ENCODE results near the gene FBP1.

Gene FBP1

GRCh38 chr9:94643741-94644140 is 4.4 kb upstream of the FBP1 start:
- no peak for TF ChIP-seq GATA2 (IDR thresholded peaks at IDR 0.05; ENCODE audit: low read depth, low read length)
- no peak for TF ChIP-seq GATA3 (IDR thresholded peaks at IDR 0.05; ENCODE audit: low read depth, low read length)

GRCh38 chr9:94643176-94643575 is 3.9 kb upstream of the FBP1 start:
- no peak for TF ChIP-seq GATA3 (IDR thresholded peaks at IDR 0.05; ENCODE audit: low read depth, low read length)
- TF ChIP-seq GATA2 (IDR thresholded peaks at IDR 0.05; ENCODE audit: low read depth, low read length) = no peak

- TF ChIP-seq GATA3 (IDR thresholded peaks at IDR 0.05; ENCODE audit: low read depth, low read length) = no peak
- no peak for TF ChIP-seq GATA2 (IDR thresholded peaks at IDR 0.05; ENCODE audit: low read depth, low read length)
Observed at GRCh38 chr9:94642501-94642900, 3.2 kb upstream of the FBP1 start.

- no peak for TF ChIP-seq GATA2 (IDR thresholded peaks at IDR 0.05; ENCODE audit: low read depth, low read length)
- TF ChIP-seq GATA3 (IDR thresholded peaks at IDR 0.05; ENCODE audit: low read depth, low read length) = no peak
Observed at GRCh38 chr9:94639999-94640376, 670 bp upstream of the FBP1 start.

- TF ChIP-seq GATA3 (IDR thresholded peaks at IDR 0.05; ENCODE audit: low read depth, low read length) (no peak), GATA2 (IDR thresholded peaks at IDR 0.05; ENCODE audit: low read depth, low read length) (no peak)
Observed at GRCh38 chr9:94638335-94639060, 820 bp downstream of the FBP1 start.

GRCh38 chr9:94632737-94633136 is 6.6 kb downstream of the FBP1 start:
- TF ChIP-seq GATA2 (IDR thresholded peaks at IDR 0.05; ENCODE audit: low read depth, low read length) = no peak
- no peak for TF ChIP-seq GATA3 (IDR thresholded peaks at IDR 0.05; ENCODE audit: low read depth, low read length)

GRCh38 chr9:94631599-94631998 is 7.7 kb downstream of the FBP1 start:
- TF ChIP-seq GATA2 (IDR thresholded peaks at IDR 0.05; ENCODE audit: low read depth, low read length) (no peak), GATA3 (IDR thresholded peaks at IDR 0.05; ENCODE audit: low read depth, low read length) (no peak)

GRCh38 chr9:94630833-94631232 is 8.5 kb downstream of the FBP1 start:
- no peak for TF ChIP-seq GATA3 (IDR thresholded peaks at IDR 0.05; ENCODE audit: low read depth, low read length)
- TF ChIP-seq GATA2 (IDR thresholded peaks at IDR 0.05; ENCODE audit: low read depth, low read length) = no peak

- TF ChIP-seq GATA2 (IDR thresholded peaks at IDR 0.05; ENCODE audit: low read depth, low read length) (no peak), GATA3 (IDR thresholded peaks at IDR 0.05; ENCODE audit: low read depth, low read length) (no peak)
Observed at GRCh38 chr9:94630281-94630680, 9.0 kb downstream of the FBP1 start.

GRCh38 chr9:94627287-94627686 is 12.0 kb downstream of the FBP1 start:
- TF ChIP-seq GATA3 (IDR thresholded peaks at IDR 0.05; ENCODE audit: low read depth, low read length) (no peak), GATA2 (IDR thresholded peaks at IDR 0.05; ENCODE audit: low read depth, low read length) (no peak)

- TF ChIP-seq GATA2 (IDR thresholded peaks at IDR 0.05; ENCODE audit: low read depth, low read length) (no peak), GATA3 (IDR thresholded peaks at IDR 0.05; ENCODE audit: low read depth, low read length) (no peak)
Observed at GRCh38 chr9:94625835-94626234, 13.5 kb downstream of the FBP1 start.

GRCh38 chr9:94624629-94625028 is 14.7 kb downstream of the FBP1 start:
- TF ChIP-seq GATA2 (IDR thresholded peaks at IDR 0.05; ENCODE audit: low read depth, low read length) = no peak
- TF ChIP-seq GATA3 (IDR thresholded peaks at IDR 0.05; ENCODE audit: low read depth, low read length) = no peak

GRCh38 chr9:94623253-94623652 is 16.1 kb downstream of the FBP1 start:
- TF ChIP-seq GATA3 (IDR thresholded peaks at IDR 0.05; ENCODE audit: low read depth, low read length) = no peak
- TF ChIP-seq GATA2 (IDR thresholded peaks at IDR 0.05; ENCODE audit: low read depth, low read length) = no peak

GRCh38 chr9:94622087-94622800 is 17.1 kb downstream of the FBP1 start:
- no peak for TF ChIP-seq GATA3 (IDR thresholded peaks at IDR 0.05; ENCODE audit: low read depth, low read length)
- TF ChIP-seq GATA2 (IDR thresholded peaks at IDR 0.05; ENCODE audit: low read depth, low read length) = no peak

GRCh38 chr9:94619026-94619425 is 20.3 kb downstream of the FBP1 start:
- TF ChIP-seq GATA3 (IDR thresholded peaks at IDR 0.05; ENCODE audit: low read depth, low read length) = no peak
- TF ChIP-seq GATA2 (IDR thresholded peaks at IDR 0.05; ENCODE audit: low read depth, low read length) = no peak
